ENCODE results near the gene CEACAM1. TPM values are rescaled to one million over a fixed set of nuclear protein-coding genes. Genes with fewer than 3 reads are reported as not detected.

Gene CEACAM1
- total RNA-seq, 1 experiment from 2014 or later: 2.0 TPM

DNA sequence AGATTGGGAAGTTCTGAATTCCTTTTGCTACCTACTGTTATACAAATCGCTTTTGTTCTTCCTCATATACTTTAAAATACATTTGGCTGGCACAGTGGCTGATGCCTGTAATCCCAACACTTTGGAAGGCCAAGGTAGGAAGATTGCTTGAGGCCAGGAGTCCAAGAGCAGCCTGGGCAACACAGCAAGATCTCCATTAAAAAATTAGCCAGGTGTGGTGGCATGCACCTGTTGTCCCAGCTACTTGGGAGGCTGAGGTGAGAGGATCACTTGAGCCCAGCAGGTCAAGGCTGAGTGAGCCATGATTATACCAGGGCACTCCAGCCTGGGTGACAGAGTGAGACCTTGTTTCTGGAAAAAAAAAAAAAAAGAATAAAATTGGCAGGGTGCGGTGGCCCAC lies 51.2 kb downstream of the CEACAM1 start:
- ATAC-seq (no peak), DNase-seq (ENCODE audit: low spot score) (no peak)
- peaks cover 57% of the 10 kb centered on the region for H3K4me1 Mint-ChIP-seq
- ChIA-PET CTCF (no interaction called here), POLR2A (no interaction called here)
- peaks cover 9% of the 10 kb centered on the region for H3K9me3 Mint-ChIP-seq
- no peak overlapping the region for H3K4me3 Mint-ChIP-seq
- peaks cover 2% of the 10 kb centered on the region; the same call in 1 of the 2 replicates for H3K36me3 Mint-ChIP-seq
- TF ChIP-seq KAT7 (CRISPR knock-in tag; IDR thresholded peaks at IDR 0.05; ENCODE audit: borderline replicate concordance) (no peak), IRF2 (CRISPR knock-in tag; IDR thresholded peaks at IDR 0.05; ENCODE audit: borderline replicate concordance, low read depth) (no peak), ZNF121 (CRISPR knock-in tag; IDR thresholded peaks at IDR 0.05) (peak; percentile 98), HMGA2 (CRISPR knock-in tag; IDR thresholded peaks at IDR 0.05) (no peak), ZNF219 (CRISPR knock-in tag; IDR thresholded peaks at IDR 0.05; ENCODE audit: borderline replicate concordance) (no peak), NR2C2 (CRISPR knock-in tag; IDR thresholded peaks at IDR 0.05) (no peak), MXD4 (CRISPR knock-in tag; IDR thresholded peaks at IDR 0.05; ENCODE audit: borderline replicate concordance) (no peak)
- TF ChIP-seq, protein P1, sequence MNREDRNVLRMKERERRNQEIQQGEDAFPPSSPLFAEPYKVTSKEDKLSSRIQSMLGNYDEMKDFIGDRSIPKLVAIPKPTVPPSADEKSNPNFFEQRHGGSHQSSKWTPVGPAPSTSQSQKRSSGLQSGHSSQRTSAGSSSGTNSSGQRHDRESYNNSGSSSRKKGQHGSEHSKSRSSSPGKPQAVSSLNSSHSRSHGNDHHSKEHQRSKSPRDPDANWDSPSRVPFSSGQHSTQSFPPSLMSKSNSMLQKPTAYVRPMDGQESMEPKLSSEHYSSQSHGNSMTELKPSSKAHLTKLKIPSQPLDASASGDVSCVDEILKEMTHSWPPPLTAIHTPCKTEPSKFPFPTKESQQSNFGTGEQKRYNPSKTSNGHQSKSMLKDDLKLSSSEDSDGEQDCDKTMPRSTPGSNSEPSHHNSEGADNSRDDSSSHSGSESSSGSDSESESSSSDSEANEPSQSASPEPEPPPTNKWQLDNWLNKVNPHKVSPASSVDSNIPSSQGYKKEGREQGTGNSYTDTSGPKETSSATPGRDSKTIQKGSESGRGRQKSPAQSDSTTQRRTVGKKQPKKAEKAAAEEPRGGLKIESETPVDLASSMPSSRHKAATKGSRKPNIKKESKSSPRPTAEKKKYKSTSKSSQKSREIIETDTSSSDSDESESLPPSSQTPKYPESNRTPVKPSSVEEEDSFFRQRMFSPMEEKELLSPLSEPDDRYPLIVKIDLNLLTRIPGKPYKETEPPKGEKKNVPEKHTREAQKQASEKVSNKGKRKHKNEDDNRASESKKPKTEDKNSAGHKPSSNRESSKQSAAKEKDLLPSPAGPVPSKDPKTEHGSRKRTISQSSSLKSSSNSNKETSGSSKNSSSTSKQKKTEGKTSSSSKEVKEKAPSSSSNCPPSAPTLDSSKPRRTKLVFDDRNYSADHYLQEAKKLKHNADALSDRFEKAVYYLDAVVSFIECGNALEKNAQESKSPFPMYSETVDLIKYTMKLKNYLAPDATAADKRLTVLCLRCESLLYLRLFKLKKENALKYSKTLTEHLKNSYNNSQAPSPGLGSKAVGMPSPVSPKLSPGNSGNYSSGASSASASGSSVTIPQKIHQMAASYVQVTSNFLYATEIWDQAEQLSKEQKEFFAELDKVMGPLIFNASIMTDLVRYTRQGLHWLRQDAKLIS (CRISPR knock-in tag; IDR thresholded peaks at IDR 0.05; ENCODE audit: borderline replicate concordance): no peak
- peak overlapping the region; percentile 59; the same call in 1 of the 2 replicates for H3K27ac Mint-ChIP-seq
- no peaks in the 10 kb centered on the region for H3K27me3 Mint-ChIP-seq (ENCODE audit: low read depth)

DNA sequence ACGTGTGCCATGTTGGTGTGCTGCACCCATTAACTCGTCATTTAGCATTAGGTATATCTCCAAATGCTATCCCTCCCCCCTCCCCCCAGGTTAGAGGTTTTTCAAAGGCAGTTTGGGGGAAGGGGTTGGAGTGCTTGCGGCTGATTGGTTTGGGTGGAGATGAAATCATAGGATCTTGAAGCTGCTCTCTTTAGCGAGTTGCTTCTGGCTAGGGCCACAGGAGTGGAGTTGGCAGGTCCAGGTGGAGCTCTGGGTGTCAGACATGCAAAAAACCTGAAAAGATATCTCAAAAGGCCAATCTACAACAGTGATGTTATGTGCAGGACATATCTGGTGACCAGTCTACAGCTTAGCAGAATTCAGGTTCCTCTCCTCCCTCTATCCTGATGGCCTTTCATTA lies 52.9 kb downstream of the CEACAM1 start:
- Mint-ChIP-seq H3K27ac (peak overlapping the region; percentile 89), H3K4me1 (peaks cover 65% of the 10 kb centered on the region), H3K4me3 (peak overlapping the region; percentile 36; the same call in 1 of the 2 replicates), H3K9me3 (peaks cover 9% of the 10 kb centered on the region), H3K27me3 (ENCODE audit: low read depth) (no peaks in the 10 kb centered on the region), H3K36me3 (peaks cover 2% of the 10 kb centered on the region; the same call in 1 of the 2 replicates)
- CTCF ChIA-PET: interaction anchor here (1.0 to 5.7 kb wide), 9 partner anchors 9 to 121 kb away, joined by 3 to 51 read pairs (median 9); partner anchors contain the start of gene CEACAM1
- DNase-seq (ENCODE audit: low spot score) (no peak), ATAC-seq (peak; percentile 10; the same call in 1 of the 2 replicates)
- POLR2A ChIA-PET: no interaction called here
- TF ChIP-seq, protein P2, sequence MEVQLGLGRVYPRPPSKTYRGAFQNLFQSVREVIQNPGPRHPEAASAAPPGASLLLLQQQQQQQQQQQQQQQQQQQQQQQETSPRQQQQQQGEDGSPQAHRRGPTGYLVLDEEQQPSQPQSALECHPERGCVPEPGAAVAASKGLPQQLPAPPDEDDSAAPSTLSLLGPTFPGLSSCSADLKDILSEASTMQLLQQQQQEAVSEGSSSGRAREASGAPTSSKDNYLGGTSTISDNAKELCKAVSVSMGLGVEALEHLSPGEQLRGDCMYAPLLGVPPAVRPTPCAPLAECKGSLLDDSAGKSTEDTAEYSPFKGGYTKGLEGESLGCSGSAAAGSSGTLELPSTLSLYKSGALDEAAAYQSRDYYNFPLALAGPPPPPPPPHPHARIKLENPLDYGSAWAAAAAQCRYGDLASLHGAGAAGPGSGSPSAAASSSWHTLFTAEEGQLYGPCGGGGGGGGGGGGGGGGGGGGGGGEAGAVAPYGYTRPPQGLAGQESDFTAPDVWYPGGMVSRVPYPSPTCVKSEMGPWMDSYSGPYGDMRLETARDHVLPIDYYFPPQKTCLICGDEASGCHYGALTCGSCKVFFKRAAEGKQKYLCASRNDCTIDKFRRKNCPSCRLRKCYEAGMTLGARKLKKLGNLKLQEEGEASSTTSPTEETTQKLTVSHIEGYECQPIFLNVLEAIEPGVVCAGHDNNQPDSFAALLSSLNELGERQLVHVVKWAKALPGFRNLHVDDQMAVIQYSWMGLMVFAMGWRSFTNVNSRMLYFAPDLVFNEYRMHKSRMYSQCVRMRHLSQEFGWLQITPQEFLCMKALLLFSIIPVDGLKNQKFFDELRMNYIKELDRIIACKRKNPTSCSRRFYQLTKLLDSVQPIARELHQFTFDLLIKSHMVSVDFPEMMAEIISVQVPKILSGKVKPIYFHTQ (CRISPR knock-in tag; IDR thresholded peaks at IDR 0.05): no peak
- TF ChIP-seq ATF1 (CRISPR knock-in tag; IDR thresholded peaks at IDR 0.05) (no peak), PRRX2 (CRISPR knock-in tag; IDR thresholded peaks at IDR 0.05) (no peak), ZNF263 (CRISPR knock-in tag; IDR thresholded peaks at IDR 0.05; ENCODE audit: low read depth) (no peak), ELF4 (CRISPR knock-in tag; IDR thresholded peaks at IDR 0.05; ENCODE audit: low read depth) (no peak), NR3C1 (CRISPR knock-in tag; conservative IDR thresholded peaks at IDR 0.05; ENCODE audit: low read depth) (no peak), CREM (CRISPR knock-in tag; IDR thresholded peaks at IDR 0.05) (no peak), GRHL2 (CRISPR knock-in tag; IDR thresholded peaks at IDR 0.05; ENCODE audit: insufficient replicate concordance, severe bottlenecking) (no peak), NR2C2 (CRISPR knock-in tag; IDR thresholded peaks at IDR 0.05) (no peak), ZNF423 (CRISPR knock-in tag; IDR thresholded peaks at IDR 0.05) (no peak)
- TF ChIP-seq, protein P3, sequence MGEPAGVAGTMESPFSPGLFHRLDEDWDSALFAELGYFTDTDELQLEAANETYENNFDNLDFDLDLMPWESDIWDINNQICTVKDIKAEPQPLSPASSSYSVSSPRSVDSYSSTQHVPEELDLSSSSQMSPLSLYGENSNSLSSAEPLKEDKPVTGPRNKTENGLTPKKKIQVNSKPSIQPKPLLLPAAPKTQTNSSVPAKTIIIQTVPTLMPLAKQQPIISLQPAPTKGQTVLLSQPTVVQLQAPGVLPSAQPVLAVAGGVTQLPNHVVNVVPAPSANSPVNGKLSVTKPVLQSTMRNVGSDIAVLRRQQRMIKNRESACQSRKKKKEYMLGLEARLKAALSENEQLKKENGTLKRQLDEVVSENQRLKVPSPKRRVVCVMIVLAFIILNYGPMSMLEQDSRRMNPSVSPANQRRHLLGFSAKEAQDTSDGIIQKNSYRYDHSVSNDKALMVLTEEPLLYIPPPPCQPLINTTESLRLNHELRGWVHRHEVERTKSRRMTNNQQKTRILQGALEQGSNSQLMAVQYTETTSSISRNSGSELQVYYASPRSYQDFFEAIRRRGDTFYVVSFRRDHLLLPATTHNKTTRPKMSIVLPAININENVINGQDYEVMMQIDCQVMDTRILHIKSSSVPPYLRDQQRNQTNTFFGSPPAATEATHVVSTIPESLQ (CRISPR knock-in tag; IDR thresholded peaks at IDR 0.05): no peak
- TF ChIP-seq, protein P4, sequence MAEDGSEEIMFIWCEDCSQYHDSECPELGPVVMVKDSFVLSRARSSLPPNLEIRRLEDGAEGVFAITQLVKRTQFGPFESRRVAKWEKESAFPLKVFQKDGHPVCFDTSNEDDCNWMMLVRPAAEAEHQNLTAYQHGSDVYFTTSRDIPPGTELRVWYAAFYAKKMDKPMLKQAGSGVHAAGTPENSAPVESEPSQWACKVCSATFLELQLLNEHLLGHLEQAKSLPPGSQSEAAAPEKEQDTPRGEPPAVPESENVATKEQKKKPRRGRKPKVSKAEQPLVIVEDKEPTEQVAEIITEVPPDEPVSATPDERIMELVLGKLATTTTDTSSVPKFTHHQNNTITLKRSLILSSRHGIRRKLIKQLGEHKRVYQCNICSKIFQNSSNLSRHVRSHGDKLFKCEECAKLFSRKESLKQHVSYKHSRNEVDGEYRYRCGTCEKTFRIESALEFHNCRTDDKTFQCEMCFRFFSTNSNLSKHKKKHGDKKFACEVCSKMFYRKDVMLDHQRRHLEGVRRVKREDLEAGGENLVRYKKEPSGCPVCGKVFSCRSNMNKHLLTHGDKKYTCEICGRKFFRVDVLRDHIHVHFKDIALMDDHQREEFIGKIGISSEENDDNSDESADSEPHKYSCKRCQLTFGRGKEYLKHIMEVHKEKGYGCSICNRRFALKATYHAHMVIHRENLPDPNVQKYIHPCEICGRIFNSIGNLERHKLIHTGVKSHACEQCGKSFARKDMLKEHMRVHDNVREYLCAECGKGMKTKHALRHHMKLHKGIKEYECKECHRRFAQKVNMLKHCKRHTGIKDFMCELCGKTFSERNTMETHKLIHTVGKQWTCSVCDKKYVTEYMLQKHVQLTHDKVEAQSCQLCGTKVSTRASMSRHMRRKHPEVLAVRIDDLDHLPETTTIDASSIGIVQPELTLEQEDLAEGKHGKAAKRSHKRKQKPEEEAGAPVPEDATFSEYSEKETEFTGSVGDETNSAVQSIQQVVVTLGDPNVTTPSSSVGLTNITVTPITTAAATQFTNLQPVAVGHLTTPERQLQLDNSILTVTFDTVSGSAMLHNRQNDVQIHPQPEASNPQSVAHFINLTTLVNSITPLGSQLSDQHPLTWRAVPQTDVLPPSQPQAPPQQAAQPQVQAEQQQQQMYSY (CRISPR knock-in tag; IDR thresholded peaks at IDR 0.05): no peak
- TF ChIP-seq, protein P5, sequence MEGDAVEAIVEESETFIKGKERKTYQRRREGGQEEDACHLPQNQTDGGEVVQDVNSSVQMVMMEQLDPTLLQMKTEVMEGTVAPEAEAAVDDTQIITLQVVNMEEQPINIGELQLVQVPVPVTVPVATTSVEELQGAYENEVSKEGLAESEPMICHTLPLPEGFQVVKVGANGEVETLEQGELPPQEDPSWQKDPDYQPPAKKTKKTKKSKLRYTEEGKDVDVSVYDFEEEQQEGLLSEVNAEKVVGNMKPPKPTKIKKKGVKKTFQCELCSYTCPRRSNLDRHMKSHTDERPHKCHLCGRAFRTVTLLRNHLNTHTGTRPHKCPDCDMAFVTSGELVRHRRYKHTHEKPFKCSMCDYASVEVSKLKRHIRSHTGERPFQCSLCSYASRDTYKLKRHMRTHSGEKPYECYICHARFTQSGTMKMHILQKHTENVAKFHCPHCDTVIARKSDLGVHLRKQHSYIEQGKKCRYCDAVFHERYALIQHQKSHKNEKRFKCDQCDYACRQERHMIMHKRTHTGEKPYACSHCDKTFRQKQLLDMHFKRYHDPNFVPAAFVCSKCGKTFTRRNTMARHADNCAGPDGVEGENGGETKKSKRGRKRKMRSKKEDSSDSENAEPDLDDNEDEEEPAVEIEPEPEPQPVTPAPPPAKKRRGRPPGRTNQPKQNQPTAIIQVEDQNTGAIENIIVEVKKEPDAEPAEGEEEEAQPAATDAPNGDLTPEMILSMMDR (IDR thresholded peaks at IDR 0.05): no peak

All from WTC11 (cell line).